H1 (cell line): ENCODE results near the gene BSND. TPM values are rescaled to one million over a fixed set of nuclear protein-coding genes. Genes with fewer than 3 reads are reported as not detected.

Source experiments
- CTCF ChIA-PET: fragments of 300-600 bp; sonication (Branson Sonifier 250); formaldehyde crosslinking; loops from one replicate; lab custom pipeline; 2021; ENCODE audit not compliant: partially characterized antibody; lab: Charles Lee
- POLR2A ChIA-PET: fragments of 300-600 bp; sonication (Branson Sonifier 250); formaldehyde crosslinking; loops from one replicate; lab custom pipeline; 2021; ENCODE audit warnings: inconsistent platforms; ENCODE audit not compliant: partially characterized antibody; lab: Charles Lee
- DNase-seq, 2 experiments: peaks; one replicate each; pipeline versions ENCODE4 v3.0.0 to v3.0.0-alpha.2; 2010 to 2022; ENCODE audit warnings: low spot score in 2 of 2, low read depth in 1 of 2, mixed read lengths in 1 of 2
- FAIRE-seq: peaks from 2 replicates; lab custom pipeline; 2011; peaks lifted over from hg19 to GRCh38; lab: Jason Lieb, UNC
- H2AFZ ChIP-seq: 2 replicates; pipeline ENCODE4 v1.8.1; 2012; ENCODE audit warnings: low read length, inconsistent platforms
- H2AK5ac ChIP-seq: 2 replicates; pipeline ENCODE4 v1.6.1; 2013; ENCODE audit warnings: low read depth, low read length
- H2BK120ac ChIP-seq: replicated peaks from 2 replicates; pipeline ENCODE3; 2013; ENCODE audit warnings: low read depth, low read length, inconsistent platforms
- H2BK12ac ChIP-seq: 2 replicates; pipeline ENCODE4 v1.6.1; 2013; ENCODE audit warnings: low read depth, low read length
- H2BK15ac ChIP-seq: 2 replicates; pipeline ENCODE4 v1.6.1; 2013; ENCODE audit warnings: low read length
- H2BK20ac ChIP-seq: 2 replicates; pipeline ENCODE4 v1.6.1; 2013; ENCODE audit warnings: low read length
- H2BK5ac ChIP-seq: 2 replicates; pipeline ENCODE4 v1.6.1; 2013; ENCODE audit warnings: low read depth, low read length
- H3K14ac ChIP-seq: 2 replicates; pipeline ENCODE4 v1.6.1; 2013; ENCODE audit warnings: inconsistent platforms; ENCODE audit not compliant: insufficient read length
- H3K18ac ChIP-seq: 2 replicates; pipeline ENCODE4 v1.6.1; 2013; ENCODE audit warnings: low read length; ENCODE audit errors: extremely low read depth
- H3K23ac ChIP-seq: 2 replicates; pipeline ENCODE4 v1.6.1; 2013; ENCODE audit warnings: inconsistent platforms; ENCODE audit not compliant: insufficient read length
- H3K23me2 ChIP-seq: 2 replicates; pipeline ENCODE4 v1.6.1; 2013; ENCODE audit warnings: low read depth, low read length
- H3K27ac ChIP-seq: 2 replicates; pipeline ENCODE4 v1.6.1; 2011; ENCODE audit warnings: low read depth, low read length, inconsistent platforms
- H3K27me3 ChIP-seq, 4 experiments: replicated peaks in 1 of 4; 1 replicate in 1 of 4; 2 replicates in 3 of 4; pipeline versions ENCODE4 v1.6.1 to v1.8.1; 2011 to 2013; ENCODE audit warnings: low read length in 3 of 4, mild to moderate bottlenecking in 3 of 4, inconsistent platforms in 2 of 4, mixed read lengths in 2 of 4, moderate library complexity in 1 of 4; ENCODE audit not compliant: control insufficient read depth in 3 of 4, insufficient read depth in 3 of 4; ENCODE audit errors: extremely low read depth in 1 of 4
- H3K36me3 ChIP-seq, 4 experiments: 2 replicates each; pipeline versions ENCODE4 v1.6.1 to v1.8.1; 2011 to 2013; ENCODE audit warnings: mild to moderate bottlenecking in 4 of 4, low read length in 3 of 4, moderate library complexity in 2 of 4, control low read depth in 1 of 4, inconsistent platforms in 1 of 4; ENCODE audit not compliant: insufficient read depth in 4 of 4, control insufficient read depth in 2 of 4
- H3K4ac ChIP-seq: replicated peaks from 2 replicates; pipeline ENCODE3; 2013; ENCODE audit warnings: low read length, low read depth, mixed read lengths, inconsistent platforms; ENCODE audit not compliant: insufficient read length
- H3K4me1 ChIP-seq, 4 experiments: replicated peaks in 1 of 4; 1 replicate in 1 of 4; 2 replicates in 3 of 4; pipeline versions ENCODE4 v1.6.1 to v1.8.1; 2011 to 2013; ENCODE audit warnings: low read length in 3 of 4, inconsistent platforms in 2 of 4, mixed read lengths in 1 of 4; ENCODE audit not compliant: insufficient read depth in 4 of 4, control insufficient read depth in 3 of 4
- H3K4me2 ChIP-seq, 2 experiments: 2 replicates each; pipeline versions ENCODE4 v1.6.1 to v1.8.1; 2011 to 2013; ENCODE audit warnings: low read depth in 2 of 2, low read length in 2 of 2, control low read depth in 1 of 2, inconsistent platforms in 1 of 2, mild to moderate bottlenecking in 1 of 2; ENCODE audit not compliant: insufficient read depth in 1 of 2
- H3K4me3 ChIP-seq, 4 experiments: fragments of 200-600, 300-600 bp in 1 of 4; sonication (generic), shearing (Covaris generic), sonication (Bioruptor Twin) in 1 of 4; 2 replicates each; pipeline versions ENCODE4 v1.5.1 to v1.8.1; 2011 to 2016; ENCODE audit warnings: low read length in 4 of 4, low read depth in 3 of 4, control low read depth in 2 of 4, inconsistent platforms in 2 of 4, mild to moderate bottlenecking in 2 of 4, mixed read lengths in 1 of 4, moderate library complexity in 1 of 4; ENCODE audit not compliant: insufficient read depth in 2 of 4; ENCODE audit errors: extremely low read depth in 1 of 4
- H3K56ac ChIP-seq: replicated peaks from 2 replicates; pipeline ENCODE3; 2013; ENCODE audit warnings: low read depth, mild to moderate bottlenecking, mixed read lengths, low read length, inconsistent platforms; ENCODE audit not compliant: insufficient read length
- H3K79me1 ChIP-seq: 2 replicates; pipeline ENCODE4 v1.6.1; 2013; ENCODE audit warnings: low read depth, low read length, control low read depth
- H3K79me2 ChIP-seq, 2 experiments: 2 replicates each; pipeline versions ENCODE4 v1.6.1 to v1.8.1; 2012 to 2013; ENCODE audit warnings: low read length in 2 of 2, mild to moderate bottlenecking in 2 of 2, inconsistent platforms in 1 of 2; ENCODE audit not compliant: insufficient read depth in 2 of 2, control insufficient read depth in 1 of 2
- H3K9ac ChIP-seq, 4 experiments: replicated peaks in 1 of 4; 1 replicate in 1 of 4; 2 replicates in 3 of 4; pipeline versions ENCODE4 v1.6.1 to v1.8.1; 2011 to 2013; ENCODE audit warnings: low read depth in 3 of 4, low read length in 3 of 4, control low read depth in 2 of 4, mild to moderate bottlenecking in 2 of 4, moderate library complexity in 2 of 4, inconsistent platforms in 1 of 4; ENCODE audit errors: extremely low read depth in 1 of 4
- H3K9me3 ChIP-seq, 2 experiments: 2 replicates each; pipeline versions ENCODE4 v1.6.1 to v1.8.1; 2012 to 2013; ENCODE audit warnings: mild to moderate bottlenecking in 2 of 2, moderate library complexity in 2 of 2, control low read depth in 1 of 2, inconsistent platforms in 1 of 2, low read depth in 1 of 2, low read length in 1 of 2, mixed read lengths in 1 of 2; ENCODE audit not compliant: insufficient read depth in 2 of 2
- H4K20me1 ChIP-seq, 2 experiments: replicated peaks in 1 of 2; 2 replicates each; pipeline versions ENCODE3 to v1.8.1; 2011 to 2013; ENCODE audit warnings: inconsistent platforms in 2 of 2, low read length in 2 of 2, mild to moderate bottlenecking in 1 of 2; ENCODE audit not compliant: insufficient read depth in 2 of 2, control insufficient read depth in 1 of 2
- H4K5ac ChIP-seq: 2 replicates; pipeline ENCODE4 v1.6.1; 2013; ENCODE audit warnings: low read length, low read depth, mixed read lengths, inconsistent platforms; ENCODE audit not compliant: insufficient read length
- H4K8ac ChIP-seq: 2 replicates; pipeline ENCODE4 v1.8.0; 2013; ENCODE audit warnings: mild to moderate bottlenecking, moderate library complexity, low read length, inconsistent platforms; ENCODE audit not compliant: insufficient read depth; ENCODE audit errors: extremely low read depth
- H4K91ac ChIP-seq: replicated peaks from 2 replicates; pipeline ENCODE3; 2013; ENCODE audit warnings: low read length, mixed read lengths, inconsistent platforms; ENCODE audit not compliant: insufficient read length
- RAD21 ChIP-seq, 2 experiments: IDR thresholded peaks in 1 of 2; conservative IDR thresholded peaks in 1 of 2; 2 replicates each; pipeline ENCODE4 v1.6.1; 2011; ENCODE audit warnings: low read depth in 2 of 2, low read length in 2 of 2, improper control_type of control experiment in 1 of 2, inconsistent platforms in 1 of 2, mild to moderate bottlenecking in 1 of 2, moderate library complexity in 1 of 2
- TEAD4 ChIP-seq: IDR thresholded peaks from 2 replicates; pipeline ENCODE4 v1.6.1; 2012; ENCODE audit warnings: low read depth, low read length, inconsistent platforms, mixed read lengths
- WGBS, 2 experiments: shearing (Covaris generic) in 1 of 2; methylation state at CpG; one replicate each; pipeline versions ENCODE4 v1.1.6 to v1.1.7; 2013 to 2015; ENCODE audit warnings: low lambda C conversion rate in 2 of 2, mixed read lengths in 2 of 2, inconsistent platforms in 1 of 2, low coverage in 1 of 2, missing lambda C conversion rate in 1 of 2; ENCODE audit not compliant: insufficient replicate concordance in 2 of 2, insufficient coverage in 1 of 2, insufficient read length in 1 of 2; ENCODE audit errors: extremely low coverage in 1 of 2, missing lambda C conversion rate in 1 of 2; 5-methylcytosine and 5-hydroxymethylcytosine counted together
- polyA plus RNA-seq, 7 experiments: library from polyadenylated mRNA; depleted of rRNA in 3 of 7; stranded (reverse) in 5 of 7; unstranded in 2 of 7; fragments of >200 nt in 5 of 7; fragments of 200-250 nt in 2 of 7; gene quantifications; 1 replicate in 5 of 7; 2 replicates in 1 of 7; 4 replicates in 1 of 7; pipeline versions ENCODE4 v1.2.1 to v1.2.3, GENCODE V29; 2011 to 2013; ENCODE audit warnings: missing spikeins in 2 of 7, mixed read lengths in 2 of 7
- total RNA-seq: library from RNA; stranded (reverse); fragmentation: NEBNext Ultra II Directional; extraction: Animal tissue kit (Norgen Biotek cat#: 25700); gene quantifications from 2 replicates; pipeline ENCODE4 v1.2.1, GENCODE V29; 2021

Gene BSND
- total and polyA plus RNA-seq, 2 of the 8 experiments (the other 6 are each of a cell fraction or from before 2014, with no cell fraction given): 0.43 to 0.68 TPM

- no peak overlapping the region for H3K9ac ChIP-seq
- H2BK5ac ChIP-seq: no peak overlapping the region; the same call in 1 of the 2 replicates
- no peaks in the 10 kb centered on the region for H3K9me3 ChIP-seq
- WGBS, 2 experiments: 72% methylated on average over 12 of the region's 13 CpGs; no CpG with 5 or more reads in 1 of the 2 experiments
- H3K18ac ChIP-seq: no peak overlapping the region
- no peak overlapping the region for H2BK12ac ChIP-seq
- H3K27me3 ChIP-seq: peaks cover 0 to 2% (median 0%) of the 10 kb centered on the region in 4 experiments; a peak in 2 of 7 replicates
- no peak for TF ChIP-seq TEAD4
- peak in 1 of 2 experiments; percentile 5; a peak in 1 of 4 replicates for TF ChIP-seq RAD21 (IDR thresholded peaks at IDR 0.05 in 1 of 2, conservative IDR thresholded peaks at IDR 0.05 in 1 of 2; ENCODE audit: low read depth in 2 of 2, low read length in 2 of 2)
- DNase-seq (no peak), FAIRE-seq (no peak)
- no peak overlapping the region for H3K27ac ChIP-seq
- no peak overlapping the region for H3K4me3 ChIP-seq
- H2AK5ac ChIP-seq: no peak overlapping the region
- H2BK20ac ChIP-seq: no peak overlapping the region
- no peaks in the 10 kb centered on the region for H3K36me3 ChIP-seq
- H3K4me1 ChIP-seq: peaks cover 8 to 14% (median 12%) of the 10 kb centered on the region in 4 experiments
- H3K14ac ChIP-seq: no peak overlapping the region
- no peak overlapping the region for H2BK120ac ChIP-seq
- peak overlapping the region; percentile 88; the same call in 1 of the 2 replicates for H2BK15ac ChIP-seq
- H2AFZ ChIP-seq: no peak overlapping the region
- H4K20me1 ChIP-seq: no peaks in the 10 kb centered on the region
- no peaks in the 10 kb centered on the region for H3K79me2 ChIP-seq
- H3K4me2 ChIP-seq: no peak overlapping the region
- no peaks in the 10 kb centered on the region for H3K79me1 ChIP-seq
- H3K23ac ChIP-seq: no peak overlapping the region
- no peaks in the 10 kb centered on the region for H3K23me2 ChIP-seq
- H3K4ac ChIP-seq: no peak overlapping the region
- peak overlapping the region; percentile 30 for H4K91ac ChIP-seq
- ChIA-PET POLR2A (no interaction called here), CTCF (interaction anchor here (1.0 to 18.4 kb wide), 8 partner anchors 9 to 44 kb away, joined by 3 to 436 read pairs (median 6); partner anchors contain the start of gene TMEM61)
- no peak overlapping the region for H3K56ac ChIP-seq
- H4K8ac ChIP-seq: no peak overlapping the region
- no peak overlapping the region for H4K5ac ChIP-seq
Measured at GRCh38 chr1:54989968-54990810, 8.5 kb upstream of the BSND start.
